DOHH2 (cell line): ENCODE measurements around the gene SLC47A2.

Experiments used
- H3F3A ChIP-seq: fragments of 200-600 bp; sonication (generic), shearing (Covaris generic); 2 replicates; pipeline ENCODE4 v1.6.0; 2016; ENCODE audit warnings: antibody characterized with exemption, mild to moderate bottlenecking; ENCODE audit not compliant: control insufficient read depth, insufficient read depth
- H3K27ac ChIP-seq: fragments of 200-600 bp; sonication (generic); 2 replicates; pipeline ENCODE4 v1.5.1; 2014; ENCODE audit warnings: low read depth, mild to moderate bottlenecking, low read length, moderate library complexity
- H3K27me3 ChIP-seq: fragments of 200-600 bp; sonication (generic); 2 replicates; pipeline ENCODE4 v1.6.1; 2014; ENCODE audit warnings: mild to moderate bottlenecking, low read length, mixed read lengths; ENCODE audit not compliant: control insufficient read depth
- H3K36me3 ChIP-seq: fragments of 200-600 bp; sonication (generic); 2 replicates; pipeline ENCODE4 v1.6.1; 2014; ENCODE audit warnings: mild to moderate bottlenecking, low read length, moderate library complexity, mixed read lengths; ENCODE audit not compliant: control insufficient read depth
- H3K4me1 ChIP-seq: fragments of 200-600 bp; sonication (generic); 2 replicates; pipeline ENCODE4 v1.6.1; 2014; ENCODE audit warnings: mild to moderate bottlenecking, low read length, mixed read lengths; ENCODE audit not compliant: control insufficient read depth
- H3K4me2 ChIP-seq: fragments of 200-600 bp; sonication (generic); 2 replicates; pipeline ENCODE4 v1.6.0; 2014; ENCODE audit warnings: mild to moderate bottlenecking, low read length, moderate library complexity
- H3K4me3 ChIP-seq: fragments of 200-600 bp; sonication (generic); 2 replicates; pipeline ENCODE4 v1.5.1; 2014; ENCODE audit warnings: mild to moderate bottlenecking, low read length, mixed read lengths
- H3K79me2 ChIP-seq: fragments of 200-600 bp; sonication (generic); 2 replicates; pipeline ENCODE4 v1.6.1; 2014; ENCODE audit warnings: mild to moderate bottlenecking, low read length, mixed read lengths; ENCODE audit not compliant: control insufficient read depth
- H3K9me2 ChIP-seq: fragments of 200-600 bp; sonication (generic); replicated peaks from 2 replicates; pipeline ENCODE4 v1.6.1; 2014; ENCODE audit warnings: mild to moderate bottlenecking, low read length, mixed read lengths; ENCODE audit not compliant: control insufficient read depth
- H3K9me3 ChIP-seq: fragments of 200-600 bp; sonication (generic); 2 replicates; pipeline ENCODE4 v1.6.1; 2014; ENCODE audit warnings: antibody characterized with exemption, low read length, mixed read lengths; ENCODE audit not compliant: control insufficient read depth, insufficient read depth
- H4K20me1 ChIP-seq: fragments of 200-600 bp; sonication (generic); 2 replicates; pipeline ENCODE4 v1.6.0; 2014; ENCODE audit warnings: low read depth, mild to moderate bottlenecking, antibody characterized with exemption, low read length, moderate library complexity; ENCODE audit not compliant: control insufficient read depth, insufficient read depth
- EZH2phosphoT487 ChIP-seq: fragments of 200-600 bp; sonication (generic); IDR thresholded peaks from 2 replicates; pipeline ENCODE4 v1.6.1; 2017; ENCODE audit warnings: borderline replicate concordance, mild to moderate bottlenecking, antibody characterized with exemption, low read length, moderate library complexity, mixed read lengths
- TF ChIP-seq, protein P1 (sequence below): fragments of 200-600 bp; sonication (generic); IDR thresholded peaks from one replicate; pipeline ENCODE4 v1.5.1; 2014; ENCODE audit warnings: antibody characterized with exemption, mild to moderate bottlenecking, low read depth, low read length; ENCODE audit not compliant: poor library complexity, severe bottlenecking

Gene SLC47A2

DNA sequence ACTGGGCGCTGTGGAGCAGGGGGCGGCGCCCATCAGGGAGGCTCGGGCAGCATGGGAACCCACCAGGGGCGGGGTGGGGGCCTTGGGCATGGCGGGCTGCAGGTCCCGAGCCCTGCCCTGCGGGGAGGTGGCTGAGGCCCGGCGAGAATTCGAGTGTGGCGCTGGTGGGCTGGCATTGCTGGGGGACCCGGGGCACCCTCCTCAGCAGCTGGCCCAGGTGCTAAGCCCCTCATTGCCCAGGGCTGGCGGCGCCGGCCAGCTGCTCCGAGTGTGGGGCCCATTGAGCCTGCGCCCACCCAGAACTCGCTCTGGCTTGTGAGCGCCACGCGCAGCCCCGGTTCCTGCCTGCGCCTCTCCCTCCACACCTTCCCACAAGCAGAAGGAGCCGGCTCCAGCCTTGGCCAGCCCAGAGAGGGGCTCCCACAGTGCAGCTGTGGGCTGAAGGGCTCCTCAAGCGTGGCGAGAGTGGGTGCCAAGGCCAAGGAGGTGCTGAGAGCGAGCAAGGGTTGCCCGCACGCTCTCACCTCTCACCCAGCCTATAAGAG lies 62.0 kb downstream of the SLC47A2 start:
- Histone ChIP-seq H3K4me3 (no peak overlapping the region), H3K79me2 (peaks cover 13% of the 10 kb centered on the region), H3K27me3 (no peaks in the 10 kb centered on the region), H3K4me1 (peaks cover 15% of the 10 kb centered on the region), H3K9me2 (no peaks in the 10 kb centered on the region), H3K27ac (no peak overlapping the region), H3K36me3 (peaks cover 8% of the 10 kb centered on the region), H3F3A (no peaks in the 10 kb centered on the region), H4K20me1 (no peaks in the 10 kb centered on the region), H3K9me3 (no peaks in the 10 kb centered on the region), H3K4me2 (no peak overlapping the region)
- TF ChIP-seq, protein P1, sequence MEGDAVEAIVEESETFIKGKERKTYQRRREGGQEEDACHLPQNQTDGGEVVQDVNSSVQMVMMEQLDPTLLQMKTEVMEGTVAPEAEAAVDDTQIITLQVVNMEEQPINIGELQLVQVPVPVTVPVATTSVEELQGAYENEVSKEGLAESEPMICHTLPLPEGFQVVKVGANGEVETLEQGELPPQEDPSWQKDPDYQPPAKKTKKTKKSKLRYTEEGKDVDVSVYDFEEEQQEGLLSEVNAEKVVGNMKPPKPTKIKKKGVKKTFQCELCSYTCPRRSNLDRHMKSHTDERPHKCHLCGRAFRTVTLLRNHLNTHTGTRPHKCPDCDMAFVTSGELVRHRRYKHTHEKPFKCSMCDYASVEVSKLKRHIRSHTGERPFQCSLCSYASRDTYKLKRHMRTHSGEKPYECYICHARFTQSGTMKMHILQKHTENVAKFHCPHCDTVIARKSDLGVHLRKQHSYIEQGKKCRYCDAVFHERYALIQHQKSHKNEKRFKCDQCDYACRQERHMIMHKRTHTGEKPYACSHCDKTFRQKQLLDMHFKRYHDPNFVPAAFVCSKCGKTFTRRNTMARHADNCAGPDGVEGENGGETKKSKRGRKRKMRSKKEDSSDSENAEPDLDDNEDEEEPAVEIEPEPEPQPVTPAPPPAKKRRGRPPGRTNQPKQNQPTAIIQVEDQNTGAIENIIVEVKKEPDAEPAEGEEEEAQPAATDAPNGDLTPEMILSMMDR, result no peak
- no peak for TF ChIP-seq EZH2phosphoT487

DNA sequence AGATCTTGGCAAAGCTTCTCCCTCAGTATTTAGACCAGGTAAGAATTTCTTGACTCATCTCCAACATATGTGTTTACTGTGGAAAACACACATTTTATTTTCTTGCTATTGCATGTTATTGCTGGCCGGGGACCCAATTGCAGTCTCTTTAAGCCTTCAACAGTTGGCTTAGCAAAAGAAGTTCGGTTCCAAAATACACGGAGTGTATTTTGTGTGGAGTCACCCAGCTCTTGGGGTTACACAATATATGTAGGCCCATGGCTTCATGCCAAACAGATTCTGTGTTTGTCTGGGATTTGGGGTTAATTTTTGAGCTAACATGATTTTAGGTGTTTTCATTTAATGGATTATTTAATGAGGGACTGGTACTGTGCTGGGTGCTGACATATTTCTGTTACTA lies 63.8 kb downstream of the SLC47A2 start:
- no peak overlapping the region for H3K4me3 ChIP-seq
- TF ChIP-seq, protein P1, result no peak
- TF ChIP-seq EZH2phosphoT487, result no peak
- H3K27me3 ChIP-seq, result no peaks in the 10 kb centered on the region; the same call in 1 of the 2 replicates
- H3K36me3 ChIP-seq, result peaks cover 8% of the 10 kb centered on the region
- H3K9me3 ChIP-seq, result no peaks in the 10 kb centered on the region
- no peaks in the 10 kb centered on the region for H3K9me2 ChIP-seq
- peaks cover 20% of the 10 kb centered on the region for H3K79me2 ChIP-seq
- no peak overlapping the region for H3K27ac ChIP-seq
- no peaks in the 10 kb centered on the region for H4K20me1 ChIP-seq
- no peak overlapping the region for H3K4me2 ChIP-seq
- H3K4me1 ChIP-seq, result peaks cover 28% of the 10 kb centered on the region
- H3F3A ChIP-seq, result no peaks in the 10 kb centered on the region

DNA sequence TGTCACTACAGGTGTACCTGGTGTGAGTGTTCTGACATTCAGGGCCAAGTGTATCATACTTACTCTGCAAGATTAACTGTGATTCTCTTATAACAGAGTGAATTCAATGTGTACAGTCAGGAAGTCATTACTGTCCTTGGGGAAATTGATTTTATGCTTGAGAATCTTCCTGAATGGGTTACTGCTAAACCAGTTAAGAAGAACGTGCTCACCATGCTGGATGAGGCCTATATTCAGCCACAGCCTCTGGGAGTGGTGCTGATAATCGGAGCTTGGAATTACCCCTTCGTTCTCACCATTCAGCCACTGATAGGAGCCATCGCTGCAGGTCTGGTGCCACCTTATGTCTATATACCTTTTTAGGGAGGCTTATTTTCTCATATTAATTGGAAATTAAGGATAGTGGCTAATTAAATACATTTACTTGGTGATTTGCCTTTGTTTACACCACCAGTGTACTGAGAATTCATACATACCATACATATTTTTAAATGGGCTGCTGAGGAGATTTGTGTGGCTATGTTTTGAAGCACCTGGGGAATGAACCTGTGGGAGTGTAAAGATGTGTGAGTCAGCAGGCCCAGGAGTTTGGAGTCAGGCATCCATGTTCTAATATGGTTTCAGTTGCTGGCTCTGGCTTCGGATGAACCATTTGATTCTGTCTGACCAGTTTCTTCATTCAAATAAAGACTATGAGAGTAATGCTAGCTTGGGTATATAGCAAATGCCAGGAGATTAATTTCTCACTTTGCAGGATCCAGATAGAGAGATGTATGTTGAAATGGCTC lies 64.7 kb downstream of the SLC47A2 start:
- Histone ChIP-seq H3K27me3 (no peaks in the 10 kb centered on the region; the same call in 1 of the 2 replicates), H3K4me1 (peaks cover 33% of the 10 kb centered on the region), H3K36me3 (peaks cover 8% of the 10 kb centered on the region), H3K4me3 (no peak overlapping the region), H4K20me1 (no peaks in the 10 kb centered on the region), H3F3A (peaks cover 5% of the 10 kb centered on the region; the same call in 1 of the 2 replicates), H3K9me2 (no peaks in the 10 kb centered on the region), H3K79me2 (peaks cover 20% of the 10 kb centered on the region), H3K27ac (no peak overlapping the region), H3K4me2 (0 out of 2 replicates have a peak overlapping the region, but pooled peaks have one; percentile 4), H3K9me3 (no peaks in the 10 kb centered on the region)
- no peak for TF ChIP-seq EZH2phosphoT487
- TF ChIP-seq, protein P1, result no peak
